Bronchial epithelial cell (primary cell): ENCODE measurements around the gene ARFGAP1. TPM values are rescaled to one million over a fixed set of nuclear protein-coding genes. Genes with fewer than 3 reads are reported as not detected.

ENCODE experiments used
- DNase-seq: peaks from one replicate; pipeline ENCODE4 v3.0.0-alpha.2; 2010; ENCODE audit warnings: low read depth
- FAIRE-seq: peaks from 2 replicates; lab custom pipeline; 2011; peaks lifted over from hg19 to GRCh38; lab: Jason Lieb, UNC
- H3K27me3 ChIP-seq: 2 replicates; pipeline ENCODE4 v1.5.1; 2011; ENCODE audit warnings: low read length; ENCODE audit not compliant: control insufficient read depth, insufficient read depth
- H3K36me3 ChIP-seq: 2 replicates; pipeline ENCODE4 v1.5.1; 2011; ENCODE audit warnings: low read length; ENCODE audit not compliant: control insufficient read depth, insufficient read depth
- H3K4me3 ChIP-seq: 2 replicates; pipeline ENCODE4 v1.5.1; 2011; ENCODE audit warnings: mild to moderate bottlenecking, low read depth, low read length, control low read depth
- CTCF ChIP-seq: IDR thresholded peaks from 2 replicates; pipeline ENCODE4 v1.5.1; 2011; ENCODE audit warnings: mild to moderate bottlenecking, moderate library complexity, low read length, control low read depth, inconsistent platforms; ENCODE audit not compliant: insufficient read depth, severe bottlenecking
- total RNA-seq: library from RNA; depleted of rRNA; stranded (reverse); fragments of >200 nt; gene quantifications from 2 replicates; pipeline ENCODE4 v1.2.1, GENCODE V29; 2014

ARFGAP1 gene
- total RNA-seq, 1 donor from 2014 or later = 49.2 TPM

DNA sequence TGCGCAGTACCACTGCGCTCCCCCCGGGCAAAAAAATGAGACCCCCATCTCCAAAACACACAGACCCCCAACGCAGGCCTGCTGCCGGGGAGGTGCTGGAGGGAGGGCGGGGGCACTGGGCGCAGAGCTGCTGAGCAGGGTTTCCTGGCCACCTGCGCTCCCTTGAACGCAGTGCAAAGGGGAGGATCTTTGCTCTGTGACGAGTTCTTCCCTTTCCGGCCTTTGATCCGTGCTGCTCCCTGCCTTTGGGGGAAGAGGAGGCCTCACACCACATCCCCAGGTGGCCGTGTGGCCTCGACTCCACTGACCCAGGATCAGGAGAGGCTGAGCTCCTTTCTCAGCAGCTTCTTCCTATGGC lies 11.4 kb downstream of the ARFGAP1 start:
- Histone ChIP-seq H3K4me3 (no peak overlapping the region), H3K27me3 (no peaks in the 10 kb centered on the region), H3K36me3 (peaks cover 30% of the 10 kb centered on the region)
- FAIRE-seq = no peak
- TF ChIP-seq CTCF = no peak
- DNase-seq = no peak

GRCh38 chr20:63284544-63284949 lies 11.9 kb downstream of the ARFGAP1 start:
- Histone ChIP-seq H3K36me3 (peaks cover 29% of the 10 kb centered on the region), H3K4me3 (no peak overlapping the region), H3K27me3 (no peaks in the 10 kb centered on the region)
- DNase-seq (no peak), FAIRE-seq (no peak)
- TF ChIP-seq CTCF = no peak

DNA sequence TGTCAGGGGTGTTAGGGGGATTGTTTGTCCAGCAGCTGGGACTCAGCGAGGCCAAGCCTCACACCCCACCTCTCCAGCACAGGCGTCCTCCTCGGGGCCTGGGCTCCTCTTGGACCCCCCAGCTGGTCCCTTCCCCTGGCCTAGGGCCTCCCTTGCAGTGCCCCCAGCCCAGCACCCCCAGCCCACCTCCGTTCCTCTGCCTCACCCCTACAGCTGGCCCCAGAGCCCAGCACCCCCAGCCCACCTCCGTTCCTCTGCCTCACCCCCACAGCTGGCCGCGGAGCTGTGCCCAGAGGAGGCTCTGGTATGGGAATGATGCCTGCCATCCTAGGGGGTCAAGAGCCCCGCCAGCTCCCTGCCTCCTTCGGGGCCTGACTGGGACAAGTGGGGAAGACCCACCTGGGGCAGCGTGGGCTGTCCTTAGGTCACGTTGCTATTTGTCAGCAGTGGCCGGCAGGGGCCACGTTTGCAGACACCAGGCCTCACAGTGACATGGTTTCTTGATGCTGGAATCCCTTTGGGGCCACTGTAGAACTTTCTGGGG lies 12.4 kb downstream of the ARFGAP1 start:
- no peaks in the 10 kb centered on the region for H3K27me3 ChIP-seq
- peaks cover 26% of the 10 kb centered on the region for H3K36me3 ChIP-seq
- FAIRE-seq (no peak), DNase-seq (no peak)
- no peak overlapping the region for H3K4me3 ChIP-seq
- TF ChIP-seq CTCF = no peak

GRCh38 chr20:63285636-63286615 lies 13.3 kb downstream of the ARFGAP1 start:
- peaks cover 26% of the 10 kb centered on the region for H3K36me3 ChIP-seq
- no peak for FAIRE-seq
- H3K27me3 ChIP-seq = no peaks in the 10 kb centered on the region
- TF ChIP-seq CTCF = no peak
- DNase-seq = no peak
- H3K4me3 ChIP-seq = no peak overlapping the region

GRCh38 chr20:63286781-63287696 lies 14.4 kb downstream of the ARFGAP1 start:
- Histone ChIP-seq H3K27me3 (no peaks in the 10 kb centered on the region), H3K4me3 (no peak overlapping the region), H3K36me3 (peaks cover 22% of the 10 kb centered on the region)
- FAIRE-seq = no peak
- no peak for TF ChIP-seq CTCF
- DNase-seq = no peak
